CD4-positive, alpha-beta T cell treated with Interleukin-4 for 1 hour (primary cell): ENCODE results near the gene RGS3.

Source experiments
- DNase-seq, 2 donors: peaks; one replicate each; pipeline ENCODE4 v3.0.0-alpha.2; 2020 to 2022

The RGS3 gene

GRCh38 chr9:113558632-113559502, 95.3 kb downstream of the RGS3 start:
- no peak for DNase-seq

GRCh38 chr9:113559834-113560800, 96.6 kb downstream of the RGS3 start:
- DNase-seq = no peak

GRCh38 chr9:113562653-113563381, 99.3 kb downstream of the RGS3 start:
- DNase-seq = no peak

- no peak for DNase-seq
Observed at GRCh38 chr9:113563826-113564497, 100.4 kb downstream of the RGS3 start.

GRCh38 chr9:113564498-113565237, 101.1 kb downstream of the RGS3 start:
- no peak for DNase-seq

- no peak for DNase-seq
Observed at GRCh38 chr9:113566016-113566711, 102.6 kb downstream of the RGS3 start.

- DNase-seq = no peak
Observed at GRCh38 chr9:113566712-113567071, 103.2 kb downstream of the RGS3 start.

GRCh38 chr9:113567361-113568080, 104.0 kb downstream of the RGS3 start:
- no peak for DNase-seq

GRCh38 chr9:113568081-113568435, 104.5 kb downstream of the RGS3 start:
- no peak for DNase-seq

GRCh38 chr9:113568571-113569321, 105.2 kb downstream of the RGS3 start:
- DNase-seq = no peak

- DNase-seq = no peak
Observed at GRCh38 chr9:113569472-113570060, 106.0 kb downstream of the RGS3 start.

GRCh38 chr9:113570106-113570505, 106.6 kb downstream of the RGS3 start:
- DNase-seq = no peak

GRCh38 chr9:113570749-113571711, 107.5 kb downstream of the RGS3 start:
- no peak for DNase-seq

- no peak for DNase-seq
Observed at GRCh38 chr9:113572076-113572861, 108.7 kb downstream of the RGS3 start.

- DNase-seq = no peak
Observed at GRCh38 chr9:113573046-113573958, 109.8 kb downstream of the RGS3 start.

GRCh38 chr9:113573959-113574352, 110.4 kb downstream of the RGS3 start:
- no peak for DNase-seq
